Measurements from ENCODE around the gene NPTXR.

The NPTXR gene

DNA sequence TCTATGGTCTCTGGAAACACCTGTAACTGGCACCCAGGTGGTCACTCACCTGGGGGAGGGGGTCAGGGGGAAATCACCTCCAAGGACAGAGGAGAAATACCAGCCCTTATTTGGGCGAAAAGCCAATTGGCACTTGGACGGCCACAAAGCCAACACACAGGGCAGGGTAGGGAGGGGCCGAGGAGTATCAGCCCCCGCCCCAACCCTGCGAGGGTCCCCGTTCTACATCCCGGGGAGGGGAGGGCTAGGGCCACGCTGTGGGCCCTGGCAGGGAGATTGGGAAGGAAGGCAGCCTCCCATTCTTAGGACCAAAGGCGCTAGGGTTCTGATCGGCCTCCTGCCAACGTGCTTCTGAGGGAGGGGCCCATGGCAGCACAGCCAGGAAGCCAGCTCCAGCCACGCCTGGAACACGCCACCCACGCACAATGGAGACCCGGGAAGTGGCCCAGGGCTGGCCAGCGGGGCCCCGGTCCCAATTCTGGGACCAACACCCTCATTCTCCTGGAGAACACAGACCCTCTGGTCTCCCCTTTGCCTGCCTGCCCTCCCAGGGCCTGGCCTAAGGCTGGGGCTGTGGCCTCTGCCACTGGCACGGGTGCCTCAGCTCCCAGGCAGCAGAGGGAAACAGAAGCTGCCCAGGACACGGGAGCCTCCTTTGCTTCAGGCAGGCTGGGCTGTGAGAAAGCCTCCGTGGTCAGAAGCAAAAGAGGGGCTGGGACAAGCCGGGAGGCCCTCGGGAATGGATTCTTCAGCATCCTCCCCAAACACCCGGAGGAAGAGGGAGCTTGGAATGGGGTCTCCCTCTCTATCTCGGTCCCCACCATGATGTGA is 20.7 kb upstream of the NPTXR start:
- TF ChIP-seq, protein P1, sequence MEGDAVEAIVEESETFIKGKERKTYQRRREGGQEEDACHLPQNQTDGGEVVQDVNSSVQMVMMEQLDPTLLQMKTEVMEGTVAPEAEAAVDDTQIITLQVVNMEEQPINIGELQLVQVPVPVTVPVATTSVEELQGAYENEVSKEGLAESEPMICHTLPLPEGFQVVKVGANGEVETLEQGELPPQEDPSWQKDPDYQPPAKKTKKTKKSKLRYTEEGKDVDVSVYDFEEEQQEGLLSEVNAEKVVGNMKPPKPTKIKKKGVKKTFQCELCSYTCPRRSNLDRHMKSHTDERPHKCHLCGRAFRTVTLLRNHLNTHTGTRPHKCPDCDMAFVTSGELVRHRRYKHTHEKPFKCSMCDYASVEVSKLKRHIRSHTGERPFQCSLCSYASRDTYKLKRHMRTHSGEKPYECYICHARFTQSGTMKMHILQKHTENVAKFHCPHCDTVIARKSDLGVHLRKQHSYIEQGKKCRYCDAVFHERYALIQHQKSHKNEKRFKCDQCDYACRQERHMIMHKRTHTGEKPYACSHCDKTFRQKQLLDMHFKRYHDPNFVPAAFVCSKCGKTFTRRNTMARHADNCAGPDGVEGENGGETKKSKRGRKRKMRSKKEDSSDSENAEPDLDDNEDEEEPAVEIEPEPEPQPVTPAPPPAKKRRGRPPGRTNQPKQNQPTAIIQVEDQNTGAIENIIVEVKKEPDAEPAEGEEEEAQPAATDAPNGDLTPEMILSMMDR (IDR thresholded peaks at IDR 0.05; ENCODE audit: extremely low read depth, missing control alignments): no peak
- no peak for DNase-seq (ENCODE audit: low spot score)

DNA sequence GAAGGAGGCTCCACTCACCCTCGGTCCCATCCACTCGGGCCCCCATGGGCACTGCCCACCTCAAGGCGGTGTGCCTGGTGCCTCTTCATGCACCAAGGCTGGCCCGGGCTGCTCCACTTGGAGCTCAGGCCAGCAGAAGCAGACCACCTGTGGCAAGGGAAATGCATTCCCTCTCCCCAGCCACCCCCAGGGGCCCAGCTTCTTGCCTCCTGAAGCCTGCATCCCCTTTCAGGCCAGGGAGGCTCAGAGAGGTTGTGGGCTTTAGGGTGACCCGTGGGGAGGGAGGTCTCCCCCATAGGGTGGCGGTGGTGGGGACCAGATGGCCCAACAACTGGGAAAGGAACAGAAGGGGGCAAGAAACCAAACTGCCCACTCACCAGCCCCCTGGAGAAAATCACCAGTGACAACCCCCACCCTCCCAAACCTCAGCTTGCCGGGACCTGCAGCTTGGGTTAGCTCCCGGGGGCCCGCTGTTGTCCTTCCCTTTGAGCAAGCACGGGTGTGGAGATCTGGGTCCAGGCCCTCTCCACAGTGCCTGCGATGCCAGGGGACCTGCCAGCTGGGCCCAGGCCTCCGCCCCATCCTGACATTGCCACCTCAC is 19.8 kb upstream of the NPTXR start:
- DNase-seq (ENCODE audit: low spot score): no peak
- TF ChIP-seq, protein P1 (IDR thresholded peaks at IDR 0.05; ENCODE audit: extremely low read depth, missing control alignments): no peak

DNA sequence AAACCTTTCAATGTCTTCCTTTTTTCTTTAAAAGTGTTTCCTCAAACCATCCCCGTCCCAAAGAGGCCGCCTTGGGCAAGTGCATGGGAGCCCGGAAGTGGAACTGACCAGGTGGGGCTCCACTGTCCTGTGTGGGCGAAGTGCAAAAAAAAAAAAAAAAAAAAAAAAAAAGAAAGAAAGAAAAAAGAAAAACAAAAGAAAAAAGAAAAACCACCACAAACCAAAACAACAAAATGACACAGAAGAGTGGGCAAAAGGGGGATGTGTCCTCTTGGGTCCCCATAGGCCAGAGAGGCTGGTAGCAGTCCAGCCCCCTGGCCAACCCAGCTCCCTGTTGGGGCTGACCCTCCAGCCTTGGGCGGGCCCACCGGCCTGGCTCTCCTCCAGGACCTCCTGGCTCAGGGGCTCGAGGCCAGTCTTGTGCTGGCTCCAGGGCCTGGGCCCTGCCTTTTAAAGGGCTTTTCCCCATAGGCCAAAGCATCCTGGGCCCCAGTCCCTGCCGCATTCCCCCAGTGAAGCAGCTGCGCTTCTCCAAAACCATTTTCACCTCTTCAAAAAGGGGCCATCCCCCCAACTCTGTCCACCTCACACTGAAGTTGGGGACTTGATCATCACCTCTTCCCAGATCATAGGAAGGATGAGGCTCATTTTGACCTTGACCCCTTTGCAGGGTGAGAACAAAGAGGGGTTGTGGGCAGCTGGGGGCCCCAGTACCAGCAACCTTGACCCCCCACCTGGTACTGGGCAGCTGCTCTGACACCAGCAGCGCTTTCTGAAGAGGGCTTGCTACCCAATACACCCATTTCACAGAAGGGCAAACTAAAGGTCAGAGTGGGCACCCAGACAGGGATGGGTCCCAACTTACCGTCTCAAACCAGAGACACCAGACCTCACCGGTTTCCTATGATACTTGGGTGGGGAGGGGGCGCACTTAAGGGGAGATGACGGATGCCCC is 18.8 kb upstream of the NPTXR start:
- DNase-seq (ENCODE audit: low spot score): no peak
- TF ChIP-seq, protein P1 (IDR thresholded peaks at IDR 0.05; ENCODE audit: extremely low read depth, missing control alignments): no peak

DNA sequence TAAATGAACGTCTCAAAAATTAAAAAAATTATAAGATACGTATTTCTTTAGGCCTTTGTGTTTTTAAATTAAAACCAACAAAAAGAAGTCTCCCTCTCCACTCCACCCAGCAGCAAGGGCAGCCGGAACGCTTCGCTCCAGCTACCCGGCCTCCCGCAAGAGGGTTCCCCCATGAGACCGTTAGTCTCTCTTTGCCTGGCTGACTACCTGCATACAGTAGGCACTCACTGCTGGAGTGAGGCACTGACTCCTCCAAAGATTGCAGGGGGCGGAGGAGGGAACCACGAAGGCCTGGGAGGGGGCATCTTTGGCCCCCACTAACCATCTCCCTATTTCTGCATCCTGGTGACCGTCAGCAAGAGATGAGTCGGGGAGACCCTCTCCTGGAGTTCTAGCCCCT is 18.1 kb upstream of the NPTXR start:
- TF ChIP-seq, protein P1 (IDR thresholded peaks at IDR 0.05; ENCODE audit: extremely low read depth, missing control alignments): no peak
- no peak for DNase-seq (ENCODE audit: low spot score)

DNA sequence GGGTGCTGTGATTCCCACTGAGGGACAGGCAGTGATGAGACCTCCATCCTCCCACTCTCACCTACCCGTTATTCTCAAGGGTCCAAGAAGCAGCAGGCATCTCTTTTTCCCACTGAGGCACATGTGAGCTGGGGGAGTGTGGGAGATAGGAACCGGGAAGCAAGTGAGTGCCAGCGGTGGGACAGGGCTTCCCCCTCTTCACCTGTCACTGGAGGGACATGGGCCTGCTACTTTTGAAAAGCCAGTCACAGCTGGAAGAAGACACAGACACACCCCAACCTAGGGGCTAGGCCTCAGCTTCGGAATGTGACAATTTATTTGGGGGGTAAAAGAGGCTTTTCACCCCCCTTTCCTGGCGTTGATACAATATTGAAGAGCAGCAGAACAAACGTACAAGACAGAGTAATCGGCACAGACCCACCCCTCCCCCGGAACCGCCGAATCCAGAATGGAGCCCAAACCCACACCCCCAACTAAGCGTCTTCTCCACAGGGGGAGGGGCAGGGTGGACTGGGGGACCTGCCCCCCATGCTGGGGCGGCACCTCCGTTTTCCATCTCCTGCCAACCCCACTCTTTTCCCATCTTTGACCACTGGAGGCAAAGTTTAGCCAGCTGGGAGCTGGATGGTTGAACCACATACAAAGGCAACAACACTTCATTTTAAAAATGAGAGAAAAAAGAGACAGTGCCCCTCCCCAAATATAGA is 17.5 kb upstream of the NPTXR start:
- TF ChIP-seq, protein P1 (IDR thresholded peaks at IDR 0.05; ENCODE audit: extremely low read depth, missing control alignments): no peak
- DNase-seq (ENCODE audit: low spot score): no peak

DNA sequence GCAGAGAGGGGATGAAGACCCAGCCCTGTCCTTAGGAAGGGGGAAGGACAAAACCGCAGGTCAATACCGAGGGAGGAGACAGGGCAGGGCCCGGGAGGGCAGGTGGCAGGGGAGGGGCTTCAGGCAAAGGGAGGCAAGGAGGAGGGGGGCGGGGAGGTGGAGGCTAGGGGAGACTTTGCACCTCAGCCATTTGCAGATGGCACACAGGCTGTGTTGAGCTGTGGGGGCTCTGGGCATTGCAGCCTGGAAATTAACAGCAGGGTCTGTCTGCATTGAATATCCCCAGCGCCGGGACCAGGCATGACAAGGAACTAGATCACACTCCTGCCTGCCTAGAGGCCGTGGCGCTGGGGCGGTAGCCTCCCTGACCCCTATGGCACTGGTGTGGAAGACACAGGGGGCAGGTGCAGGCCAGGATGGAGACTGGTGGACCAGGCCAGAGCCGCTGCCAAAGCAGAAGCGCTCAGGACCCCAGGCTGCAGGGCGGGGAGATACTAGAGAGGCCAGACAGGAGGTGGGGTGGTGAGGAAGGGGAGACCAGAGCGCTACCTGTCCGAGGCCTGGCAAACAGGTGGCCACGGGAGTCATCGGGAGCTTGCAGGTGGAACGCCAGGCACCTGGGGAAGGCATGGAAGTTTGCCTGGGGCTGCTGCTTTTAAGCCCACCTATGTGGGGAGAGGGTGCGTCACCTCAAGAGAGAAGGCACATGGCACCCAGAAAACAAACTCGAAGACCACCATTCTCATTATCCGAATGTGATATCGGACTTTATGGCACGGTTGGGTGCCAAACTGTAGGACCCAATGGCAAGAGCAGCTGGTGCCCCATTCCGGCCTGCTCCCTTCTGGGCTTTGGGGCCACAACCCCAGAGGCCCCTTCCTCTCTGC is 16.7 kb upstream of the NPTXR start:
- TF ChIP-seq, protein P1 (IDR thresholded peaks at IDR 0.05; ENCODE audit: extremely low read depth, missing control alignments): no peak
- DNase-seq (ENCODE audit: low spot score): no peak
